RKO (cell line): ENCODE data around the gene NCKAP5.

Source experiments
- DNase-seq: peaks from one replicate; pipeline ENCODE4 v3.0.0-alpha.2; 2016; ENCODE audit warnings: low spot score

Gene NCKAP5

GRCh38 chr2:132662732-132663131 is 905.5 kb downstream of the NCKAP5 start:
- DNase-seq, result no peak

GRCh38 chr2:132659331-132659730 is 908.9 kb downstream of the NCKAP5 start:
- DNase-seq, result no peak

- no peak for DNase-seq
Observed at GRCh38 chr2:132656266-132656975, 911.8 kb downstream of the NCKAP5 start.

GRCh38 chr2:132654968-132655367 is 913.3 kb downstream of the NCKAP5 start:
- no peak for DNase-seq

GRCh38 chr2:132654335-132654734 is 913.9 kb downstream of the NCKAP5 start:
- DNase-seq, result no peak

GRCh38 chr2:132652474-132652873 is 915.8 kb downstream of the NCKAP5 start:
- no peak for DNase-seq

GRCh38 chr2:132651115-132652045 is 916.9 kb downstream of the NCKAP5 start:
- peak; percentile 60 for DNase-seq

GRCh38 chr2:132646540-132647108 is 921.6 kb downstream of the NCKAP5 start:
- no peak for DNase-seq

- no peak for DNase-seq
Observed at GRCh38 chr2:132645722-132646539, 922.3 kb downstream of the NCKAP5 start.

- DNase-seq, result no peak
Observed at GRCh38 chr2:132645176-132645575, 923.1 kb downstream of the NCKAP5 start.

- DNase-seq, result no peak
Observed at GRCh38 chr2:132642415-132642814, 925.8 kb downstream of the NCKAP5 start.

GRCh38 chr2:132641819-132642218 is 926.4 kb downstream of the NCKAP5 start:
- DNase-seq, result no peak

- DNase-seq, result no peak
Observed at GRCh38 chr2:132640116-132640515, 928.1 kb downstream of the NCKAP5 start.

- no peak for DNase-seq
Observed at GRCh38 chr2:132638313-132639040, 929.8 kb downstream of the NCKAP5 start.

- DNase-seq, result no peak
Observed at GRCh38 chr2:132636346-132636745, 931.9 kb downstream of the NCKAP5 start.

GRCh38 chr2:132633635-132634034 is 934.6 kb downstream of the NCKAP5 start:
- no peak for DNase-seq

- DNase-seq, result no peak
Observed at GRCh38 chr2:132632000-132632649, 936.1 kb downstream of the NCKAP5 start.

- DNase-seq, result no peak
Observed at GRCh38 chr2:132627536-132627935, 940.7 kb downstream of the NCKAP5 start.

GRCh38 chr2:132623096-132623839 is 945.0 kb downstream of the NCKAP5 start:
- no peak for DNase-seq
